ENCODE results near the gene HIGD1B.

DNA sequence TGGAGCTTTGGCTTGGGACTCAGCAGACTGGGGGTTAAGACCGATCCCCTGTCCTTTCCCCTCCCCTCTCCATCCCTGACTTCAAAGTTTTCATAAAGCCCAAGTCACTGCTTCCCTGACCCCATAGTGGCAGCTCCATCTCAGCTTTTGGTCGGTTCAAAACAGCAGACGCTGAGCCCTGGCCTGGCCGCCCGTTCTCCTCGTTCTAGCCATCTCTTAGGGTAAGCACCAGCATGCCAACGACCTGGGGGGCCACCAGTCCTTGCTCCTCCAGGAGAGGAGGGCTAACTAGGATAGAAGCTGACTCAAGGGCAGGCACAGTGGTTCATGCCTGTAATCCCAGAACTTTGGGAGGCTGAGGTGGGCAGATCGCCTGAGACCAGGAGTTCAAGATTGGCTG, 1.5 kb upstream of the HIGD1B start:
- TF ChIP-seq POLR2AphosphoS5 (IDR thresholded peaks at IDR 0.05; ENCODE audit: low read depth, low read length) (no peak), TCF7L2 (IDR thresholded peaks at IDR 0.05; ENCODE audit: low read depth, low read length) (no peak)

Measured in Panc1 (cell line).